Activated CD4-positive, alpha-beta T cell treated with anti-CD3 and anti-CD28 coated beads for 36 hours (primary cell): ENCODE results near the gene TSSK3. TPM values are rescaled to one million over a fixed set of nuclear protein-coding genes. Genes with fewer than 3 reads are reported as not detected.
A peak's percentile ranks its signal among the peaks of the same experiment; 100 is the strongest.

Experiments
- ATAC-seq: fragments of 200-7000 bp; cut with Tn5 transposase; one replicate; pipeline ENCODE4 v1.10.0; 2021; ENCODE audit warnings: mild to moderate bottlenecking, moderate library complexity
- CTCF ChIA-PET: fragments of 350-600 bp; sonication (Branson Sonifier 250); formaldehyde crosslinking; loops from one replicate; lab custom pipeline; 2021; ENCODE audit warnings: antibody characterized with exemption; lab: Charles Lee
- POLR2A ChIA-PET: fragments of 350-600 bp; sonication (Branson Sonifier 250); formaldehyde crosslinking; loops from one replicate; lab custom pipeline; 2021; ENCODE audit warnings: antibody characterized with exemption, inconsistent platforms; lab: Charles Lee
- DNase-seq: peaks from one replicate; pipeline ENCODE4 v3.0.0-alpha.2; 2020
- H3K27ac Mint-ChIP-seq: one replicate; pipeline ENCODE4 v1.8.0; 2021; ENCODE audit warnings: mixed read lengths
- H3K27me3 Mint-ChIP-seq: one replicate; pipeline ENCODE4 v1.8.0; 2021; ENCODE audit warnings: mixed read lengths
- H3K36me3 Mint-ChIP-seq: one replicate; pipeline ENCODE4 v1.8.0; 2021; ENCODE audit warnings: low read depth, mixed read lengths
- H3K4me1 Mint-ChIP-seq: one replicate; pipeline ENCODE4 v1.8.0; 2021; ENCODE audit warnings: mixed read lengths
- H3K4me3 Mint-ChIP-seq: one replicate; pipeline ENCODE4 v1.8.0; 2021; ENCODE audit warnings: mild to moderate bottlenecking, moderate library complexity, mixed read lengths
- H3K9me3 Mint-ChIP-seq: one replicate; pipeline ENCODE4 v1.8.0; 2021; ENCODE audit warnings: low read depth, mixed read lengths
- intact Hi-C, 2 experiments: fragments of 100-400 bp; cut with DNase I in 1 of 2; cut with micrococcal nuclease in 1 of 2; formaldehyde crosslinking; loops; one replicate each; pipeline versions ENCODE4 v1.14.2 to v1.15.1; 2022 to 2024; cut with DNase I, micrococcal nuclease
- total RNA-seq, 2 experiments: library from RNA; stranded (reverse); gene quantifications; one replicate each; pipeline ENCODE4 v1.2.3, GENCODE V29; 2021

Gene TSSK3
- 1 to 10 TPM in 1 of 2 experiments, under 1 TPM in 1; 0.76 to 1.6 TPM for total RNA-seq

- H3K9me3 Mint-ChIP-seq = no peaks in the 10 kb centered on the region
- POLR2A ChIA-PET = no interaction called here
Measured at GRCh38 chr1:32362474-32363313, at the start of gene TSSK3, which contains the start of gene FAM229A. TSS of gene TSSK3 (plus strand) at chr1:32362539. CDS start at chr1:32362702, 163 bp downstream. TSS of gene FAM229A (minus strand) at chr1:32362485. CDS start at chr1:32362091, 394 bp downstream.

GRCh38 chr1:32316903-32317277, 45.4 kb upstream of the TSSK3 start:
- Mint-ChIP-seq H3K9me3 (no peaks in the 10 kb centered on the region), H3K4me1 (peaks cover 22% of the 10 kb centered on the region), H3K27me3 (no peaks in the 10 kb centered on the region), H3K36me3 (peaks cover 30% of the 10 kb centered on the region), H3K4me3 (no peak overlapping the region), H3K27ac (no peak overlapping the region)
- POLR2A ChIA-PET = interaction anchor here (0.5 kb wide), 1 partner anchor 91 kb away, joined by 3 read pairs; no protein-coding TSS in a partner anchor
- CTCF ChIA-PET = interaction anchor here (1.1 to 1.4 kb wide), 4 partner anchors 12 to 102 kb away, joined by 3 read pairs; no protein-coding TSS in a partner anchor
- DNase-seq = no peak
- ATAC-seq = no peak
- intact Hi-C loops = no loop called here

More at GRCh38 chr1:32362474-32363313, at the start of gene TSSK3, which contains the start of gene FAM229A:
- H3K36me3 Mint-ChIP-seq = peaks cover 12% of the 10 kb centered on the region
- CTCF ChIA-PET = interaction anchor here (1.1 to 3.3 kb wide), 2 partner anchors 10 to 146 kb away, joined by 3 to 16 read pairs; no protein-coding TSS in a partner anchor
- no peak for DNase-seq
- no peak for ATAC-seq
- H3K4me1 Mint-ChIP-seq = peaks cover 18% of the 10 kb centered on the region
- intact Hi-C loops = no loop called here
- H3K4me3 Mint-ChIP-seq = no peak within 1 kb of the TSS
- H3K27me3 Mint-ChIP-seq = peaks cover 2% of the 10 kb centered on the region
- no peak within 1 kb of the TSS for H3K27ac Mint-ChIP-seq

- H3K27me3 Mint-ChIP-seq = no peaks in the 10 kb centered on the region
- H3K4me1 Mint-ChIP-seq = peaks cover 32% of the 10 kb centered on the region
- H3K36me3 Mint-ChIP-seq = peaks cover 38% of the 10 kb centered on the region
- intact Hi-C loops = no loop called here
- CTCF ChIA-PET = interaction anchor here (1.3 kb wide), 1 partner anchor 30 kb away, joined by 3 read pairs; no protein-coding TSS in a partner anchor
- H3K4me3 Mint-ChIP-seq = no peak overlapping the region
- H3K27ac Mint-ChIP-seq = peak overlapping the region; percentile 25
- ATAC-seq = no peak
- POLR2A ChIA-PET = no interaction called here
- no peak for DNase-seq
- H3K9me3 Mint-ChIP-seq = no peaks in the 10 kb centered on the region
Measured at GRCh38 chr1:32318127-32318869, 44.0 kb upstream of the TSSK3 start.

GRCh38 chr1:32321712-32322291, 40.5 kb upstream of the TSSK3 start:
- ChIA-PET CTCF (interaction anchor here (0.8 to 2.3 kb wide), 9 partner anchors 10 to 121 kb away, joined by 3 to 9 read pairs (median 5); partner anchors contain the start of gene CCDC28B), POLR2A (interaction anchor here (0.6 to 1.1 kb wide), 4 partner anchors 11 to 41 kb away, joined by 3 to 7 read pairs (median 4); partner anchors contain the start of gene MARCKSL1)
- H3K4me1 Mint-ChIP-seq = peaks cover 39% of the 10 kb centered on the region
- intact Hi-C loops = loop anchor here in 1 of 2 experiments (5.0 kb wide), 1 partner anchor 75 kb away; the partner anchor contains the start of gene FAM167B
- no peaks in the 10 kb centered on the region for H3K27me3 Mint-ChIP-seq
- H3K4me3 Mint-ChIP-seq = peak overlapping the region; percentile 45
- H3K36me3 Mint-ChIP-seq = peaks cover 46% of the 10 kb centered on the region
- ATAC-seq (peak; percentile 76), DNase-seq (peak; percentile 36)
- H3K9me3 Mint-ChIP-seq = no peaks in the 10 kb centered on the region
- H3K27ac Mint-ChIP-seq = peak overlapping the region; percentile 92

- Mint-ChIP-seq H3K4me1 (peaks cover 25% of the 10 kb centered on the region), H3K27me3 (no peaks in the 10 kb centered on the region), H3K27ac (no peak overlapping the region), H3K4me3 (no peak overlapping the region), H3K9me3 (no peaks in the 10 kb centered on the region), H3K36me3 (peaks cover 54% of the 10 kb centered on the region)
- intact Hi-C loops = no loop called here
- DNase-seq = no peak
- POLR2A ChIA-PET = no interaction called here
- no peak for ATAC-seq
- CTCF ChIA-PET = no interaction called here
Measured at GRCh38 chr1:32327204-32327603, 35.1 kb upstream of the TSSK3 start.

GRCh38 chr1:32329931-32330466, 32.3 kb upstream of the TSSK3 start:
- ChIA-PET POLR2A (no interaction called here), CTCF (interaction anchor here (1.0 kb wide), 1 partner anchor 82 kb away, joined by 3 read pairs; no protein-coding TSS in a partner anchor)
- peak overlapping the region; percentile 70 for H3K27ac Mint-ChIP-seq
- DNase-seq (no peak), ATAC-seq (no peak)
- H3K27me3 Mint-ChIP-seq = no peaks in the 10 kb centered on the region
- H3K4me1 Mint-ChIP-seq = peaks cover 25% of the 10 kb centered on the region
- H3K4me3 Mint-ChIP-seq = no peak overlapping the region
- H3K9me3 Mint-ChIP-seq = no peaks in the 10 kb centered on the region
- intact Hi-C loops = loop anchor here in 1 of 2 experiments (5.0 kb wide), 1 partner anchor 38 kb away; the partner anchor contains the start of gene HDAC1
- H3K36me3 Mint-ChIP-seq = peaks cover 52% of the 10 kb centered on the region

- Mint-ChIP-seq H3K4me1 (peaks cover 25% of the 10 kb centered on the region), H3K9me3 (no peaks in the 10 kb centered on the region), H3K36me3 (peaks cover 46% of the 10 kb centered on the region), H3K27me3 (no peaks in the 10 kb centered on the region), H3K27ac (no peak overlapping the region), H3K4me3 (no peak overlapping the region)
- no peak for DNase-seq
- ChIA-PET POLR2A (interaction anchor here (1.0 kb wide), 1 partner anchor 19 kb away, joined by 3 read pairs; no protein-coding TSS in a partner anchor), CTCF (interaction anchor here (1.0 to 1.4 kb wide), 2 partner anchors 82 to 115 kb away, joined by 3 to 7 read pairs; no protein-coding TSS in a partner anchor)
- intact Hi-C loops = loop anchor here in 1 of 2 experiments (5.0 kb wide), 1 partner anchor 38 kb away; the partner anchor contains the start of gene HDAC1
- no peak for ATAC-seq
Measured at GRCh38 chr1:32330558-32331151, 31.7 kb upstream of the TSSK3 start.

GRCh38 chr1:32331549-32331948, 30.8 kb upstream of the TSSK3 start:
- ATAC-seq (no peak), DNase-seq (no peak)
- H3K4me3 Mint-ChIP-seq = no peak overlapping the region
- no peaks in the 10 kb centered on the region for H3K27me3 Mint-ChIP-seq
- peaks cover 25% of the 10 kb centered on the region for H3K4me1 Mint-ChIP-seq
- no peak overlapping the region for H3K27ac Mint-ChIP-seq
- ChIA-PET POLR2A (interaction anchor here (0.6 to 1.0 kb wide), 2 partner anchors 20 to 27 kb away, joined by 3 to 4 read pairs; no protein-coding TSS in a partner anchor), CTCF (interaction anchor here (0.5 to 1.4 kb wide), 4 partner anchors 10 to 116 kb away, joined by 3 to 7 read pairs (median 4); no protein-coding TSS in a partner anchor)
- no peaks in the 10 kb centered on the region for H3K9me3 Mint-ChIP-seq
- H3K36me3 Mint-ChIP-seq = peaks cover 44% of the 10 kb centered on the region
- intact Hi-C loops = loop anchor here in 1 of 2 experiments (5.0 kb wide), 1 partner anchor 39 kb away; the partner anchor contains the start of gene HDAC1

- H3K27me3 Mint-ChIP-seq = no peaks in the 10 kb centered on the region
- peaks cover 34% of the 10 kb centered on the region for H3K4me1 Mint-ChIP-seq
- H3K9me3 Mint-ChIP-seq = no peaks in the 10 kb centered on the region
- ATAC-seq (no peak), DNase-seq (no peak)
- H3K27ac Mint-ChIP-seq = no peak overlapping the region
- H3K4me3 Mint-ChIP-seq = no peak overlapping the region
- intact Hi-C loops = loop anchor here in 1 of 2 experiments (5.0 kb wide), 1 partner anchor 40 kb away; the partner anchor contains the start of gene HDAC1
- POLR2A ChIA-PET = interaction anchor here (0.6 to 1.3 kb wide), 3 partner anchors 8 to 29 kb away, joined by 3 to 7 read pairs (median 4); no protein-coding TSS in a partner anchor
- CTCF ChIA-PET = interaction anchor here (0.6 to 1.9 kb wide), 4 partner anchors 11 to 117 kb away, joined by 3 to 7 read pairs (median 6); no protein-coding TSS in a partner anchor
- H3K36me3 Mint-ChIP-seq = peaks cover 41% of the 10 kb centered on the region
Measured at GRCh38 chr1:32332290-32333079, 29.9 kb upstream of the TSSK3 start.
